ENCODE results near the gene IL1RAPL2.

DNA sequence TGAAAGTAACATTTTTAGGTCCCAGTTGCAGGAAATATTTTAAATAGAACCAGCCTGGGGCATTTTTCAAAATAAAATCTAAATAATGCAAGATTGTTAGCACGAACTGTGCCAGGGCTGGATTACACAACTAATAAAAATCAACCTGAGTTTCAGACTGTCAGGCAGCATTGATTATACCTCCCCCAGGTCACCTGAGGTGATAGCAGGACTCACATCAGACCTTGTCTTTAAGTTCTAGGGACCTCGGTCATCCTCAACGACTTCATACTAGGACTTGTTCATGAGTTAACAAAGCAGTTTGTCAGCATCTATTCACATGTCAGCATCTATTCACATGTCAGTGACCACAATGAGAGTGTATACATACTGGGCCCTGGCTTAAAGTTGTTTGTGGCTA lies 663.1 kb downstream of the IL1RAPL2 start:
- TF ChIP-seq SNAI2 (CRISPR knock-in tag; IDR thresholded peaks at IDR 0.05) (no peak), GLIS3 (CRISPR knock-in tag; IDR thresholded peaks at IDR 0.05) (no peak), TCF4 (CRISPR knock-in tag; IDR thresholded peaks at IDR 0.05; ENCODE audit: borderline replicate concordance) (no peak), ARNTL (CRISPR knock-in tag; IDR thresholded peaks at IDR 0.05; ENCODE audit: borderline replicate concordance, low read depth) (no peak), ZFP30 (CRISPR knock-in tag; IDR thresholded peaks at IDR 0.05) (no peak), ESRRG (CRISPR knock-in tag; IDR thresholded peaks at IDR 0.05) (no peak), CSDC2 (CRISPR knock-in tag; IDR thresholded peaks at IDR 0.05) (no peak)
- TF ChIP-seq, protein P1, sequence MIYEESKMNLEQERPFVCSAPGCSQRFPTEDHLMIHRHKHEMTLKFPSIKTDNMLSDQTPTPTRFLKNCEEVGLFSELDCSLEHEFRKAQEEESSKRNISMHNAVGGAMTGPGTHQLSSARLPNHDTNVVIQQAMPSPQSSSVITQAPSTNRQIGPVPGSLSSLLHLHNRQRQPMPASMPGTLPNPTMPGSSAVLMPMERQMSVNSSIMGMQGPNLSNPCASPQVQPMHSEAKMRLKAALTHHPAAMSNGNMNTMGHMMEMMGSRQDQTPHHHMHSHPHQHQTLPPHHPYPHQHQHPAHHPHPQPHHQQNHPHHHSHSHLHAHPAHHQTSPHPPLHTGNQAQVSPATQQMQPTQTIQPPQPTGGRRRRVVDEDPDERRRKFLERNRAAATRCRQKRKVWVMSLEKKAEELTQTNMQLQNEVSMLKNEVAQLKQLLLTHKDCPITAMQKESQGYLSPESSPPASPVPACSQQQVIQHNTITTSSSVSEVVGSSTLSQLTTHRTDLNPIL (CRISPR knock-in tag; IDR thresholded peaks at IDR 0.05; ENCODE audit: low read depth), result no peak
